Spleen (tissue), 11 donors: ENCODE results near the gene HLA-DMB. TPM values are rescaled to one million over a fixed set of nuclear protein-coding genes. Genes with fewer than 3 reads are reported as not detected.

Experiments used
- DNase-seq: peaks from one replicate; pipeline ENCODE4 v3.0.0-alpha.2; 2020
- H3K27ac ChIP-seq, 8 donors: fragments of 200-600 bp; sonication (generic) in 7 of 8; 1 replicate in 4 of 8; 2 replicates in 4 of 8; pipeline versions ENCODE4 v1.5.0 to v1.8.0; 2016 to 2021; ENCODE audit warnings: inconsistent platforms in 4 of 8, mild to moderate bottlenecking in 4 of 8, moderate library complexity in 1 of 8
- H3K27me3 ChIP-seq, 7 donors: fragments of 200-600 bp; sonication (generic) in 6 of 7; replicated peaks in 1 of 7; 1 replicate in 4 of 7; 2 replicates in 3 of 7; pipeline versions ENCODE4 v1.5.0 to v1.8.0; 2016 to 2021; ENCODE audit warnings: inconsistent platforms in 3 of 7, mild to moderate bottlenecking in 1 of 7
- H3K36me3 ChIP-seq, 6 donors: fragments of 200-600 bp; sonication (generic) in 5 of 6; 1 replicate in 4 of 6; 2 replicates in 2 of 6; pipeline versions ENCODE4 v1.5.0 to v1.8.0; 2016 to 2021; ENCODE audit warnings: inconsistent platforms in 2 of 6
- H3K4me1 ChIP-seq, 6 donors: fragments of 200-600 bp; sonication (generic) in 5 of 6; 1 replicate in 3 of 6; 2 replicates in 3 of 6; pipeline versions ENCODE4 v1.5.0 to v1.8.0; 2016 to 2021; ENCODE audit warnings: inconsistent platforms in 3 of 6
- H3K4me3 ChIP-seq, 8 donors: fragments of 200-600 bp; sonication (generic) in 7 of 8; 1 replicate in 4 of 8; 2 replicates in 4 of 8; pipeline versions ENCODE4 v1.5.0 to v1.8.0; 2016 to 2021; ENCODE audit warnings: inconsistent platforms in 4 of 8, mild to moderate bottlenecking in 4 of 8, moderate library complexity in 2 of 8
- H3K9me3 ChIP-seq, 8 donors: fragments of 200-600 bp; sonication (generic) in 7 of 8; 1 replicate in 4 of 8; 2 replicates in 4 of 8; pipeline versions ENCODE4 v1.5.0 to v1.8.0; 2016 to 2021; ENCODE audit warnings: inconsistent platforms in 4 of 8
- POLR2A ChIP-seq, 3 donors: fragments of 450-650 bp; IDR thresholded peaks; one replicate each; pipeline ENCODE4 v1.5.1; 2017; ENCODE audit warnings: antibody characterized with exemption in 3 of 3, mild to moderate bottlenecking in 1 of 3
- POLR2AphosphoS5 ChIP-seq, 3 donors: sonication (generic); formaldehyde crosslinking; IDR thresholded peaks; one replicate each; pipeline ENCODE4 v1.5.1; 2017; ENCODE audit warnings: antibody characterized with exemption in 3 of 3
- WGBS, 5 donors: extraction: QIAGEN DNeasy Blood & Tissue Kit in 3 of 5; methylation state at CpG; one replicate each; pipeline versions ENCODE4 v1.1.5 to v1.1.7; 2013 to 2018; 5-methylcytosine and 5-hydroxymethylcytosine counted together
- intact Hi-C: fragments of 100-400 bp; cut with DNase I; formaldehyde crosslinking; loops from one replicate; pipeline ENCODE4 v1.15.0; 2023; ENCODE audit warnings: low total_unique reads
- polyA plus RNA-seq, 3 donors: library from polyadenylated mRNA; stranded (reverse); fragments of 200-250 nt; gene quantifications; one replicate each; pipeline ENCODE4 v1.2.1, GENCODE V29; 2013
- total RNA-seq, 7 donors: library from RNA; depleted of rRNA in 3 of 7; stranded (reverse); fragments of >200 nt in 3 of 7; fragmentation: NEBNext Ultra II Directional in 4 of 7; extraction: Animal tissue kit (Norgen Biotek cat#: 25700) in 4 of 7; gene quantifications; one replicate each; pipeline versions ENCODE4 v1.1.0 to v1.2.1, GENCODE V29; 2016 to 2021
- TF ChIP-seq, protein P1 (sequence below), 11 experiments: fragments of 200-600 bp in 7 of 11; fragments of 450-650 bp in 4 of 11; sonication (generic) in 4 of 11; IDR thresholded peaks in 8 of 11; conservative IDR thresholded peaks in 3 of 11; 1 replicate in 7 of 11; 2 replicates in 4 of 11; pipeline versions ENCODE4 v1.4.0 to v1.8.0; 2016 to 2021; ENCODE audit warnings: antibody characterized with exemption in 11 of 11, inconsistent platforms in 4 of 11, mild to moderate bottlenecking in 1 of 11
- donor health status: healthy with polysubstance abuse.
- donor health status: DM: no; HTN: no; CAD: no; lungs with moderate emphysema.
- donor health status: DM: no; HTN: no; CAD: no.
- donor health status: Bipolar disorder and iron deficiency.
- donor health status: healthy.
- donor health status: DM: no; HTN: no; CAD: no.
- donor health status: DM: yes; HTN: yes; CAD: no.

The HLA-DMB gene
- total and polyA plus RNA-seq, 10 donors = 124 to 226 (median 155) TPM

DNA sequence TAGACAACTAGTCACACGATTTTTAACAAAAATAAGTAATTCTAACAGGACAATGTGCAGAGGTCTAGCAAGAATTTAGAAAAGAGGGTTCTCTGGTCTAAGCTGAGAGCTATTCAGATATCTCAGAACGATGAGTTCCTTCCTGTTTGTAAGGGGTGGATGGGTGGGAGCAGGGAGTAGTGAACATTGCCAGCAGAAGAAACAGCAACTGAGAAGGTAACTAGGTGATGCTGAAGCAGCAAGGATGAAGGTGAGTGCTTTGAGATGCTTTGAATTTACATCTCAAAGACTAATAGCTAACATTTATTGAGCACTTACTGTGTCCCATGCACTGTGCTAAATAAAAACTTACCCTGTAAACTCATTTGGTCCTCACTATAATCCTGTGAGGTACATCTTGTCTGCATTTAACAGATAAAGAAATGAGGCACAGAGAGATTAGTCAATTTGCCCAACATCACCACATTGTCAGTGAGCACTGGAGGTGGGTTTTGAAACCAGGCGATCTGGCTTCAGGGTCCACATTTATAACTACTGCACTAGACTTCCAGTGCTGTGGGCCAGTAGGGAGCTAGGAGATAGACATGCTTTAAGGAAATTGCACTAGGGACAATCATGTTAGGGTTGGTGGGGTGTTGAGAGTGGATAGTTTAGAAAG, 43.3 kb upstream of the HLA-DMB start:
- intact Hi-C loops = loop anchor here (2.0 to 5.0 kb wide), 2 partner anchors 52 to 97 kb away; no protein-coding TSS in a partner anchor
- WGBS, 5 donors = 34 to 47% (median 40%) methylated on average over 3 of the region's 3 CpGs
- no peak overlapping the region for H3K4me3 ChIP-seq
- H3K4me1 ChIP-seq = peaks cover 0 to 61% (median 39%) of the 10 kb centered on the region in 6 donors
- TF ChIP-seq, protein P1, sequence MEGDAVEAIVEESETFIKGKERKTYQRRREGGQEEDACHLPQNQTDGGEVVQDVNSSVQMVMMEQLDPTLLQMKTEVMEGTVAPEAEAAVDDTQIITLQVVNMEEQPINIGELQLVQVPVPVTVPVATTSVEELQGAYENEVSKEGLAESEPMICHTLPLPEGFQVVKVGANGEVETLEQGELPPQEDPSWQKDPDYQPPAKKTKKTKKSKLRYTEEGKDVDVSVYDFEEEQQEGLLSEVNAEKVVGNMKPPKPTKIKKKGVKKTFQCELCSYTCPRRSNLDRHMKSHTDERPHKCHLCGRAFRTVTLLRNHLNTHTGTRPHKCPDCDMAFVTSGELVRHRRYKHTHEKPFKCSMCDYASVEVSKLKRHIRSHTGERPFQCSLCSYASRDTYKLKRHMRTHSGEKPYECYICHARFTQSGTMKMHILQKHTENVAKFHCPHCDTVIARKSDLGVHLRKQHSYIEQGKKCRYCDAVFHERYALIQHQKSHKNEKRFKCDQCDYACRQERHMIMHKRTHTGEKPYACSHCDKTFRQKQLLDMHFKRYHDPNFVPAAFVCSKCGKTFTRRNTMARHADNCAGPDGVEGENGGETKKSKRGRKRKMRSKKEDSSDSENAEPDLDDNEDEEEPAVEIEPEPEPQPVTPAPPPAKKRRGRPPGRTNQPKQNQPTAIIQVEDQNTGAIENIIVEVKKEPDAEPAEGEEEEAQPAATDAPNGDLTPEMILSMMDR (IDR thresholded peaks at IDR 0.05 in 8 of 11, conservative IDR thresholded peaks at IDR 0.05 in 3 of 11) = no peak
- TF ChIP-seq POLR2A (IDR thresholded peaks at IDR 0.05) (no peak), POLR2AphosphoS5 (IDR thresholded peaks at IDR 0.05) (no peak)
- no peaks in the 10 kb centered on the region for H3K9me3 ChIP-seq
- no peak for DNase-seq
- H3K27ac ChIP-seq = peak overlapping the region in 6 of 8 donors; percentile 17 to 65 (median 35)
- H3K27me3 ChIP-seq = no peaks in the 10 kb centered on the region
- H3K36me3 ChIP-seq = peaks cover 6 to 53% (median 31%) of the 10 kb centered on the region in 6 donors

DNA sequence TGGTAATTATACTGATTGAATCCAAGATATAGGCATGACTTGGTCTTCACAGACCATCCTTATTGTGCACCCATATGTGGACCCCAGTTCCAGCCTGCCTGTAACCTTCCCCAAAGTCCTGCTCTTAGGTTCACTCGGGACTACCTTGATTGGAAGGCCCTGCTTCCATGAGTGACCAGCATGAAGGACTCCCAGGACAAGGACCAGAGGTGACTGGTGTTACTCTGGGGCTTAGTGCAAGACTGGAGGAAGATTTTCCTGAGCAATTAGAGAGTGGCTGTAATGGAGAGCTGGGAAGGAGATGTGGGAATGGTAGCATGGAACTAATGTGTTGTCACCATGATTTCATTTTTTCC, 42.6 kb upstream of the HLA-DMB start:
- intact Hi-C loops = loop anchor here (5.0 kb wide), 1 partner anchor 51 kb away; no protein-coding TSS in a partner anchor

DNA sequence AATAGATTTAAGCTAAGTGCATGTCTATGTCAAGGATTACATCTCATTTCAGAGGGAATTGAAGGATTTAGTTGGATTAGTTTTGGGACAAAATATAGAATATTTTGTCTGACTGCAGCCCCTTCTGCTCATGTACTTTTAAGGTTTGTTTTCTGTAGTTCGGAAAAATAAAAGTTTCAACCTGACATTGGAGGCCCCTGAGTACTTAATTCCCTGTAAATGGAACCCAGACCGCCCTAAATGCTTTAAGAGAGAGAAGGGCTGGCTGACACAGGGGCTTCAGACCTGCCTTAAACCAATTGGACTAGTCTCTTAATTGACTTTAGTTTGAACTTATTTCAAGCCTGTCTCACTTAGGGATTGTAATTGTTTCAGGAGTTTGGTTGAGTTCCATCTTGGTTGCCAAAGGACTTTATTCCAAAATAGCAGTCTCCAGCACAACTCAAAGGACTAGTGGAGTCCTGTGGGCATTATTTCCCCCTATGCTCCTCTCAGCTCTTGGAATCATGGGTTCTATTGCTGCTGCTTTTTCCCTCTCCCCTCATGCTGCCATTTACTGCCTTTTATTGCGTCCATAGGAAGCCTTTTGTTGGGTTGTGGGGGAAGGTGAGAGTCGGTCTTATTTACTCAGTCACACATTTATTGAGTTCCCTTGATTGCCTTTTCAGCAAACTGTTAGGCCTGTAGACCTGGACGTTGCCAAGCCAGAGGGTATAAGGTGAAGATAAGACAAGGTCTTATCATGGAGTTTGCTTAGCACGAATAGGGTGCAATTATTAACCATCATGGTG, 42.1 kb upstream of the HLA-DMB start:
- peaks cover 10 to 65% (median 43%) of the 10 kb centered on the region in 6 donors for H3K36me3 ChIP-seq
- intact Hi-C loops = loop anchor here (5.0 kb wide), 1 partner anchor 51 kb away; no protein-coding TSS in a partner anchor
- H3K4me3 ChIP-seq = no peak overlapping the region
- no peaks in the 10 kb centered on the region for H3K9me3 ChIP-seq
- DNase-seq = no peak
- peak overlapping the region in 6 of 8 donors; percentile 1 to 65 (median 40) for H3K27ac ChIP-seq
- H3K4me1 ChIP-seq = peaks cover 7 to 72% (median 49%) of the 10 kb centered on the region in 6 donors
- H3K27me3 ChIP-seq = no peaks in the 10 kb centered on the region
- TF ChIP-seq, protein P1 (IDR thresholded peaks at IDR 0.05 in 8 of 11, conservative IDR thresholded peaks at IDR 0.05 in 3 of 11) = no peak
- no peak for TF ChIP-seq POLR2A (IDR thresholded peaks at IDR 0.05)
- TF ChIP-seq POLR2AphosphoS5 (IDR thresholded peaks at IDR 0.05) = no peak
- 65 to 86% (median 72%) methylated on average over 6 of the region's 6 CpGs for WGBS, 5 donors

More for the DNA sequence above, 42.6 kb upstream of the HLA-DMB start:
- H3K27me3 ChIP-seq = no peaks in the 10 kb centered on the region
- 71 to 88% (median 78%) methylated on average over 1 of the region's 1 CpG for WGBS, 5 donors
- peak in 1 of 3 donors; percentile 19 for TF ChIP-seq POLR2AphosphoS5 (IDR thresholded peaks at IDR 0.05)
- TF ChIP-seq, protein P1 (IDR thresholded peaks at IDR 0.05 in 8 of 11, conservative IDR thresholded peaks at IDR 0.05 in 3 of 11) = no peak
- H3K27ac ChIP-seq = peak overlapping the region in 5 of 8 donors; percentile 24 to 65 (median 41)
- no peaks in the 10 kb centered on the region for H3K9me3 ChIP-seq
- no peak for DNase-seq
- H3K4me3 ChIP-seq = no peak overlapping the region
- H3K4me1 ChIP-seq = peaks cover under 1 to 66% (median 43%) of the 10 kb centered on the region in 6 donors
- H3K36me3 ChIP-seq = peaks cover 9 to 60% (median 38%) of the 10 kb centered on the region in 6 donors
